Neural progenitor cell (in vitro differentiated cells): Measurements from ENCODE around the gene TUBB2B. TPM values are rescaled to one million over a fixed set of nuclear protein-coding genes. Genes with fewer than 3 reads are reported as not detected.

ENCODE experiments used
- DNase-seq: peaks from one replicate; pipeline ENCODE4 v3.0.0-alpha.2; 2016; ENCODE audit warnings: low spot score
- H2AFZ ChIP-seq: fragments of 200-600 bp; sonication (generic); replicated peaks from 2 replicates; pipeline ENCODE4 v1.6.1; 2016; ENCODE audit warnings: antibody characterized with exemption
- H3F3A ChIP-seq: fragments of 200-600 bp; sonication (generic); 2 replicates; pipeline ENCODE4 v1.6.1; 2016; ENCODE audit warnings: antibody characterized with exemption, low read depth
- H3K27ac ChIP-seq: fragments of 200-600 bp; sonication (generic); 2 replicates; pipeline ENCODE4 v1.5.1; 2016; ENCODE audit warnings: mild to moderate bottlenecking
- H3K27me3 ChIP-seq: fragments of 200-600 bp; sonication (generic); 2 replicates; pipeline ENCODE4 v1.6.1; 2016; ENCODE audit warnings: mild to moderate bottlenecking, moderate library complexity
- H3K36me3 ChIP-seq: fragments of 200-600 bp; sonication (generic); 2 replicates; pipeline ENCODE4 v1.5.1; 2016
- H3K4me1 ChIP-seq: fragments of 200-600 bp; sonication (generic); 2 replicates; pipeline ENCODE4 v1.6.1; 2016; ENCODE audit warnings: mixed run types
- H3K4me2 ChIP-seq: fragments of 200-600 bp; sonication (generic); 2 replicates; pipeline ENCODE4 v1.6.1; 2016
- H3K4me3 ChIP-seq: fragments of 200-600 bp; sonication (generic); 2 replicates; pipeline ENCODE4 v1.5.1; 2016
- H3K79me2 ChIP-seq: fragments of 200-600 bp; sonication (generic); 2 replicates; pipeline ENCODE4 v1.6.1; 2016; ENCODE audit warnings: low read depth
- H3K9ac ChIP-seq: fragments of 200-600 bp; sonication (generic); 2 replicates; pipeline ENCODE4 v1.6.1; 2016
- H3K9me3 ChIP-seq: fragments of 200-600 bp; sonication (generic); 2 replicates; pipeline ENCODE4 v1.5.1; 2016; ENCODE audit warnings: low read depth
- H4K20me1 ChIP-seq: fragments of 200-600 bp; sonication (generic); 2 replicates; pipeline ENCODE4 v1.6.1; 2016; ENCODE audit warnings: low read depth
- H3K27ac Mint-ChIP-seq: 3 replicates; pipeline ENCODE4 v1.8.0; 2021; ENCODE audit warnings: mixed read lengths
- H3K27me3 Mint-ChIP-seq: 2 replicates; pipeline ENCODE4 v1.8.0; 2022; ENCODE audit warnings: low read depth, mild to moderate bottlenecking, inconsistent platforms, moderate library complexity, mixed read lengths; ENCODE audit not compliant: insufficient read depth
- H3K36me3 Mint-ChIP-seq: 3 replicates; pipeline ENCODE4 v1.8.0; 2021; ENCODE audit warnings: mixed read lengths
- H3K4me1 Mint-ChIP-seq: 3 replicates; pipeline ENCODE4 v1.8.0; 2021; ENCODE audit warnings: mixed read lengths
- H3K4me3 Mint-ChIP-seq: 3 replicates; pipeline ENCODE4 v1.8.0; 2021; ENCODE audit warnings: mild to moderate bottlenecking, moderate library complexity, mixed read lengths
- H3K9me3 Mint-ChIP-seq: 3 replicates; pipeline ENCODE4 v1.8.0; 2020; ENCODE audit warnings: mixed read lengths
- CTCF ChIP-seq: fragments of 200-600 bp; sonication (generic); IDR thresholded peaks from 2 replicates; pipeline ENCODE4 v1.5.1; 2017; ENCODE audit warnings: antibody characterized with exemption, mild to moderate bottlenecking
- EZH2 ChIP-seq: fragments of 200-600 bp; sonication (generic); IDR thresholded peaks from 2 replicates; pipeline ENCODE4 v1.6.1; 2017; ENCODE audit warnings: antibody characterized with exemption, mild to moderate bottlenecking, moderate library complexity
- EZH2phosphoT487 ChIP-seq: fragments of 200-600 bp; sonication (generic); IDR thresholded peaks from 2 replicates; pipeline ENCODE4 v1.6.1; 2017; ENCODE audit warnings: antibody characterized with exemption
- total RNA-seq: library from RNA; depleted of rRNA; stranded (reverse); fragments of >200 nt; gene quantifications from 2 replicates; pipeline ENCODE4 v1.2.3, GENCODE V29; 2015; ENCODE audit warnings: low replicate concordance

The TUBB2B gene
- total RNA-seq, 1 donor from 2014 or later = 362 TPM

- H3K4me3 Mint-ChIP-seq = no peak overlapping the region
- H3K79me2 ChIP-seq = no peaks in the 10 kb centered on the region
- peak; percentile 54 for DNase-seq
- H3K27ac ChIP-seq = peak overlapping the region; percentile 61
- H3K36me3 ChIP-seq = no peaks in the 10 kb centered on the region
- peaks cover 16% of the 10 kb centered on the region for H3K27me3 Mint-ChIP-seq
- peaks cover 58% of the 10 kb centered on the region for H3K4me1 Mint-ChIP-seq
- peaks cover 16% of the 10 kb centered on the region for H3F3A ChIP-seq
- no peaks in the 10 kb centered on the region for H4K20me1 ChIP-seq
- peak overlapping the region; percentile 28 for H3K27ac Mint-ChIP-seq
- H3K4me1 ChIP-seq = peaks cover 38% of the 10 kb centered on the region
- no peak overlapping the region for H3K4me3 ChIP-seq
- H3K9ac ChIP-seq = no peak overlapping the region
- H3K36me3 Mint-ChIP-seq = peaks cover 22% of the 10 kb centered on the region
- no peaks in the 10 kb centered on the region for H3K27me3 ChIP-seq
- peaks cover 5% of the 10 kb centered on the region for H3K9me3 Mint-ChIP-seq
- no peaks in the 10 kb centered on the region for H3K9me3 ChIP-seq
- TF ChIP-seq CTCF (no peak), EZH2 (no peak), EZH2phosphoT487 (no peak)
- H2AFZ ChIP-seq = peak overlapping the region; percentile 53
- peak overlapping the region; percentile 33 for H3K4me2 ChIP-seq
These were observed 22.8 kb upstream of the TUBB2B start for GRCh38 chr6:3250231-3250675.

GRCh38 chr6:3249821-3250220 lies 22.4 kb upstream of the TUBB2B start:
- peak overlapping the region; percentile 33 for H3K4me2 ChIP-seq
- Mint-ChIP-seq H3K36me3 (peaks cover 20% of the 10 kb centered on the region), H3K27me3 (peaks cover 16% of the 10 kb centered on the region), H3K9me3 (peaks cover 5% of the 10 kb centered on the region), H3K4me1 (peaks cover 58% of the 10 kb centered on the region), H3K4me3 (no peak overlapping the region), H3K27ac (peak overlapping the region; percentile 28)
- no peaks in the 10 kb centered on the region for H3K36me3 ChIP-seq
- no peak overlapping the region for H3K4me3 ChIP-seq
- peaks cover 16% of the 10 kb centered on the region for H3F3A ChIP-seq
- TF ChIP-seq CTCF (no peak), EZH2phosphoT487 (no peak), EZH2 (no peak)
- H3K27ac ChIP-seq = peak overlapping the region; percentile 61
- no peaks in the 10 kb centered on the region for H3K9me3 ChIP-seq
- H4K20me1 ChIP-seq = no peaks in the 10 kb centered on the region
- DNase-seq = no peak
- no peaks in the 10 kb centered on the region for H3K79me2 ChIP-seq
- peaks cover 38% of the 10 kb centered on the region for H3K4me1 ChIP-seq
- no peaks in the 10 kb centered on the region for H3K27me3 ChIP-seq
- no peak overlapping the region for H2AFZ ChIP-seq
- no peak overlapping the region for H3K9ac ChIP-seq

GRCh38 chr6:3247255-3248146 lies 20.0 kb upstream of the TUBB2B start:
- DNase-seq = peak; percentile 50
- peaks cover 23% of the 10 kb centered on the region for H3F3A ChIP-seq
- Mint-ChIP-seq H3K9me3 (no peaks in the 10 kb centered on the region), H3K27ac (peak overlapping the region; percentile 99), H3K27me3 (peaks cover 12% of the 10 kb centered on the region), H3K4me3 (peak overlapping the region; percentile 77), H3K36me3 (peaks cover 30% of the 10 kb centered on the region), H3K4me1 (peaks cover 66% of the 10 kb centered on the region)
- H3K4me3 ChIP-seq = no peak overlapping the region
- no peaks in the 10 kb centered on the region for H3K79me2 ChIP-seq
- no peaks in the 10 kb centered on the region for H3K36me3 ChIP-seq
- H3K4me2 ChIP-seq = peak overlapping the region; percentile 4
- no peak overlapping the region for H3K27ac ChIP-seq
- H4K20me1 ChIP-seq = no peaks in the 10 kb centered on the region
- H3K9ac ChIP-seq = no peak overlapping the region
- H2AFZ ChIP-seq = peak overlapping the region; percentile 74
- TF ChIP-seq EZH2 (no peak), CTCF (no peak), EZH2phosphoT487 (no peak)
- H3K9me3 ChIP-seq = no peaks in the 10 kb centered on the region
- no peaks in the 10 kb centered on the region for H3K27me3 ChIP-seq
- peaks cover 46% of the 10 kb centered on the region for H3K4me1 ChIP-seq
